HG03097 (cell line): ENCODE data around the gene ERMAP.
"Not testable (repeated sequence)": the region's sequence is repeated elsewhere in the genome, so short reads cannot be mapped to it uniquely, and the experiment has no call there.

Experiments used
- ATAC-seq: cut with Tn5 transposase; IDR thresholded peaks from one replicate; pipeline ENCODE4 v1.9.1; 2021; ENCODE audit not compliant: unreplicated experiment, low FRiP score

ERMAP gene

GRCh38 chr1:42869751-42870150 is 52.8 kb downstream of the ERMAP start:
- not testable (repeated sequence) for ATAC-seq

- not testable (repeated sequence) for ATAC-seq
Measured at GRCh38 chr1:42873108-42873507, 56.2 kb downstream of the ERMAP start.

GRCh38 chr1:42873670-42874069 is 56.7 kb downstream of the ERMAP start:
- ATAC-seq: no peak

- no peak for ATAC-seq
Measured at GRCh38 chr1:42876009-42876408, 59.1 kb downstream of the ERMAP start.

GRCh38 chr1:42877380-42877779 is 60.5 kb downstream of the ERMAP start:
- ATAC-seq: no peak

- ATAC-seq: no peak
Measured at GRCh38 chr1:42880384-42880783, 63.5 kb downstream of the ERMAP start.

GRCh38 chr1:42886046-42886739 is 69.3 kb downstream of the ERMAP start:
- ATAC-seq: no peak

- ATAC-seq: no peak
Measured at GRCh38 chr1:42886800-42887199, 69.9 kb downstream of the ERMAP start.

GRCh38 chr1:42887366-42887765 is 70.4 kb downstream of the ERMAP start:
- ATAC-seq: no peak

- no peak for ATAC-seq
Measured at GRCh38 chr1:42888013-42888633, 71.2 kb downstream of the ERMAP start.

- no peak for ATAC-seq
Measured at GRCh38 chr1:42889264-42889663, 72.3 kb downstream of the ERMAP start.

GRCh38 chr1:42891465-42892138 is 74.7 kb downstream of the ERMAP start:
- no peak for ATAC-seq
